HepG2 (cell line): ENCODE data around the gene CTSA. TPM values are rescaled to one million over a fixed set of nuclear protein-coding genes. Genes with fewer than 3 reads are reported as not detected.
A peak's percentile ranks its signal among the peaks of the same experiment; 100 is the strongest.

Source experiments
- HDAC6 ChIP-seq: fragments of 200-600 bp; sonication (generic); IDR thresholded peaks from 2 replicates; pipeline ENCODE4 v1.7.0; 2017; ENCODE audit warnings: mild to moderate bottlenecking, antibody characterized with exemption, low read length, low read depth
- IRX3 ChIP-seq: sonication (generic); formaldehyde crosslinking; IDR thresholded peaks from 2 replicates; pipeline ENCODE4 v1.8.1; 2023; ENCODE audit warnings: mild to moderate bottlenecking, low read depth, missing genetic modification reagents, borderline replicate concordance
- LBX2 ChIP-seq: sonication (generic); formaldehyde crosslinking; IDR thresholded peaks from 2 replicates; pipeline ENCODE4 v1.5.0; 2020; ENCODE audit warnings: missing genetic modification reagents, mild to moderate bottlenecking, borderline replicate concordance
- MTF1 ChIP-seq: sonication (generic); formaldehyde crosslinking; IDR thresholded peaks from 2 replicates; pipeline ENCODE4 v1.5.0; 2020; ENCODE audit warnings: missing genetic modification reagents
- NR1H2 ChIP-seq: sonication (generic); formaldehyde crosslinking; IDR thresholded peaks from 2 replicates; pipeline ENCODE4 v1.8.1; 2022; ENCODE audit warnings: low read depth, missing genetic modification reagents, borderline replicate concordance
- NR2F6 ChIP-seq, 2 experiments: IDR thresholded peaks; 2 replicates each; pipeline ENCODE4 v1.6.1; 2016; ENCODE audit warnings: antibody characterized with exemption in 1 of 2, mild to moderate bottlenecking in 1 of 2
- PHB2 ChIP-seq: fragments of 450-650 bp; IDR thresholded peaks from 2 replicates; pipeline ENCODE4 v1.6.1; 2018; ENCODE audit not compliant: partially characterized antibody
- PITX1 ChIP-seq: sonication (generic); formaldehyde crosslinking; IDR thresholded peaks from 2 replicates; pipeline ENCODE4 v1.5.1; 2020; ENCODE audit warnings: mild to moderate bottlenecking, missing genetic modification reagents
- RCOR2 ChIP-seq: IDR thresholded peaks from 2 replicates; pipeline ENCODE4 v1.6.1; 2016; ENCODE audit warnings: missing biosample characterization, missing genetic modification reagents
- RFXAP ChIP-seq: sonication (generic); formaldehyde crosslinking; IDR thresholded peaks from 2 replicates; pipeline ENCODE4 v1.4.0; 2020; ENCODE audit warnings: missing genetic modification reagents, borderline replicate concordance
- STAT6 ChIP-seq: sonication (generic); formaldehyde crosslinking; IDR thresholded peaks from 2 replicates; pipeline ENCODE4 v1.4.0; 2020; ENCODE audit warnings: missing genetic modification reagents, mild to moderate bottlenecking, borderline replicate concordance
- TAF15 ChIP-seq: fragments of 200-400 bp; formaldehyde crosslinking; IDR thresholded peaks from one replicate; pipeline ENCODE4 v1.6.1; 2018; ENCODE audit warnings: mild to moderate bottlenecking, low read depth, low read length; ENCODE audit not compliant: poor library complexity, severe bottlenecking
- TCF12 ChIP-seq, 2 experiments: fragments of 450-650 bp in 1 of 2; sonication (generic) in 1 of 2; formaldehyde crosslinking in 1 of 2; IDR thresholded peaks; 2 replicates each; pipeline versions ENCODE4 v1.6.1 to v1.8.0; 2017 to 2022; ENCODE audit warnings: antibody characterized with exemption in 1 of 2, mild to moderate bottlenecking in 1 of 2, missing genetic modification reagents in 1 of 2, moderate library complexity in 1 of 2
- ZBTB25 ChIP-seq: IDR thresholded peaks from 2 replicates; pipeline ENCODE4 v1.6.1; 2018; ENCODE audit warnings: missing genetic modification reagents
- ZBTB38 ChIP-seq: sonication (generic); formaldehyde crosslinking; IDR thresholded peaks from 2 replicates; pipeline ENCODE4 v1.5.1; 2020; ENCODE audit warnings: mild to moderate bottlenecking, missing genetic modification reagents
- ZBTB8A ChIP-seq: sonication (generic); formaldehyde crosslinking; IDR thresholded peaks from 2 replicates; pipeline ENCODE4 v1.4.0; 2020; ENCODE audit warnings: mild to moderate bottlenecking, low read depth, missing genetic modification reagents, borderline replicate concordance
- ZC3H4 ChIP-seq: sonication (generic); formaldehyde crosslinking; IDR thresholded peaks from 2 replicates; pipeline ENCODE4 v1.4.0; 2020; ENCODE audit warnings: missing genetic modification reagents, borderline replicate concordance
- ZNF121 ChIP-seq: sonication (generic); formaldehyde crosslinking; IDR thresholded peaks from 2 replicates; pipeline ENCODE4 v1.5.0; 2020; ENCODE audit warnings: mild to moderate bottlenecking, missing genetic modification reagents
- ZNF138 ChIP-seq: sonication (generic); formaldehyde crosslinking; IDR thresholded peaks from 2 replicates; pipeline ENCODE4 v1.5.0; 2020; ENCODE audit warnings: mild to moderate bottlenecking, low read depth, missing genetic modification reagents
- ZNF225 ChIP-seq: sonication (generic); formaldehyde crosslinking; IDR thresholded peaks from 2 replicates; pipeline ENCODE4 v1.4.0; 2020; ENCODE audit warnings: mild to moderate bottlenecking, missing genetic modification reagents
- ZNF362 ChIP-seq: sonication (generic); formaldehyde crosslinking; IDR thresholded peaks from 2 replicates; pipeline ENCODE4 v1.4.0; 2020; ENCODE audit warnings: missing genetic modification reagents, mild to moderate bottlenecking, borderline replicate concordance
- ZNF660 ChIP-seq: sonication (generic); formaldehyde crosslinking; IDR thresholded peaks from 2 replicates; pipeline ENCODE4 v1.5.1; 2020; ENCODE audit warnings: mild to moderate bottlenecking, low read depth, missing genetic modification reagents, borderline replicate concordance
- polyA plus RNA-seq, 8 experiments: library from polyadenylated mRNA; depleted of rRNA in 3 of 8; stranded (reverse) in 7 of 8; unstranded in 1 of 8; fragments of >200 nt; fragmentation: Illumina TruSeq in 4 of 8; extraction: Trizol in 4 of 8; gene quantifications; 2 replicates each; pipeline versions ENCODE4 v1.2.1 to v1.2.3, GENCODE V29; 2011 to 2016; ENCODE audit warnings: low read depth in 4 of 8, missing spikeins in 1 of 8, mixed read lengths in 1 of 8; ENCODE audit not compliant: insufficient read depth in 1 of 8
- total RNA-seq, 5 experiments: library from RNA; depleted of rRNA; stranded (reverse); fragments of >200 nt; fragmentation: Illumina TruSeq; extraction: Trizol; gene quantifications; 2 replicates each; pipeline ENCODE4 v1.2.3, GENCODE V29; 2016; ENCODE audit warnings: low read depth in 1 of 5

The CTSA gene
- total and polyA plus RNA-seq, 2 of the 13 experiments (the other 11 are each of a cell fraction or from before 2014, with no cell fraction given) = 202 to 231 TPM

- 0 out of 2 replicates have a peak, but pooled peaks have one; percentile 54 for TF ChIP-seq STAT6 (CRISPR knock-in tag)
- no peak for TF ChIP-seq RFXAP (CRISPR knock-in tag)
- peak; percentile 76 for TF ChIP-seq RCOR2 (CRISPR knock-in tag)
- no peak for TF ChIP-seq LBX2 (CRISPR knock-in tag)
- no peak for TF ChIP-seq MTF1 (CRISPR knock-in tag)
- TF ChIP-seq ZBTB25 (CRISPR knock-in tag) = 0 out of 2 replicates have a peak, but pooled peaks have one; percentile 24
- no peak for TF ChIP-seq ZNF121 (CRISPR knock-in tag)
- no peak for TF ChIP-seq ZNF362 (CRISPR knock-in tag)
- TF ChIP-seq NR1H2 (CRISPR knock-in tag) = no peak
- no peak for TF ChIP-seq ZBTB8A (CRISPR knock-in tag)
- TF ChIP-seq ZNF225 (CRISPR knock-in tag) = no peak
- TF ChIP-seq NR2F6 (IDR thresholded peaks at IDR 0.05) = no peak
- no peak for TF ChIP-seq NR2F6 (CRISPR knock-in tag; IDR thresholded peaks at IDR 0.05)
- TF ChIP-seq TCF12 (IDR thresholded peaks at IDR 0.05) = no peak
- TF ChIP-seq TCF12 (CRISPR knock-in tag; IDR thresholded peaks at IDR 0.05) = no peak
- no peak for TF ChIP-seq TAF15
- no peak for TF ChIP-seq ZC3H4 (CRISPR knock-in tag)
- no peak for TF ChIP-seq ZNF138 (CRISPR knock-in tag)
- peak; percentile 21; the same call in 1 of the 2 replicates for TF ChIP-seq PITX1 (CRISPR knock-in tag)
- no peak for TF ChIP-seq ZNF660 (CRISPR knock-in tag)
- 0 out of 2 replicates have a peak, but pooled peaks have one; percentile 29 for TF ChIP-seq ZBTB38
- TF ChIP-seq PHB2 = no peak
- TF ChIP-seq HDAC6 = peak; percentile 40; the same call in 1 of the 2 replicates
- TF ChIP-seq IRX3 = no peak
Measured at GRCh38 chr20:45918779-45919537, 27.8 kb downstream of the CTSA start (continued).
